A673 (cell line): Measurements from ENCODE around the gene CRHR1. TPM values are rescaled to one million over a fixed set of nuclear protein-coding genes. Genes with fewer than 3 reads are reported as not detected.

Source experiments
- BruUV-seq: library from RNA; stranded (reverse); fragments of 400-500 nt; replicated peaks from 2 replicates; lab custom pipeline; 2021; lab: Mats Ljungman, UMichigan
- CTCF ChIA-PET: fragments of 300-600 bp; sonication (Branson Sonifier 250); formaldehyde crosslinking; loops from one replicate; lab custom pipeline; 2022; ENCODE audit warnings: antibody characterized with exemption; lab: Charles Lee
- POLR2A ChIA-PET: fragments of 300-600 bp; sonication (Branson Sonifier 250); formaldehyde crosslinking; loops from one replicate; lab custom pipeline; 2022; ENCODE audit warnings: antibody characterized with exemption; ENCODE audit not compliant: low non-redundant PET; lab: Charles Lee
- DNase-seq: peaks from one replicate; pipeline ENCODE4 v3.0.0-alpha.2; 2015; ENCODE audit warnings: low spot score
- H3K27ac ChIP-seq: fragments of 200-600 bp; sonication (generic); 2 replicates; pipeline ENCODE4 v1.5.1; 2016; ENCODE audit warnings: mixed run types, low read depth, mild to moderate bottlenecking, mixed read lengths, antibody characterized with exemption, low read length; ENCODE audit not compliant: poor library complexity, severe bottlenecking
- H3K27me3 ChIP-seq: fragments of 200-600 bp; sonication (generic); replicated peaks from 2 replicates; pipeline ENCODE4 v1.6.1; 2017; ENCODE audit warnings: mixed run types, low read depth, mild to moderate bottlenecking, mixed read lengths, antibody characterized with exemption, low read length; ENCODE audit not compliant: insufficient read depth, poor library complexity
- H3K36me3 ChIP-seq: fragments of 200-600 bp; sonication (generic); 2 replicates; pipeline ENCODE4 v1.6.1; 2016; ENCODE audit warnings: mixed run types, mild to moderate bottlenecking, mixed read lengths, antibody characterized with exemption, low read length; ENCODE audit not compliant: insufficient read depth, poor library complexity, severe bottlenecking
- H3K4me1 ChIP-seq: fragments of 200-600 bp; sonication (generic); 2 replicates; pipeline ENCODE4 v1.6.1; 2017; ENCODE audit warnings: mixed run types, mild to moderate bottlenecking, mixed read lengths, antibody characterized with exemption, low read length; ENCODE audit not compliant: insufficient read depth, poor library complexity, severe bottlenecking
- H3K4me3 ChIP-seq: fragments of 200-600 bp; sonication (generic); 2 replicates; pipeline ENCODE4 v1.5.1; 2016; ENCODE audit warnings: low read depth, mixed run types, mild to moderate bottlenecking, mixed read lengths, low read length; ENCODE audit not compliant: poor library complexity, severe bottlenecking
- H3K9me3 ChIP-seq: fragments of 200-600 bp; sonication (generic); 2 replicates; pipeline ENCODE4 v1.6.1; 2016; ENCODE audit warnings: mixed run types, low read depth, mild to moderate bottlenecking, mixed read lengths, antibody characterized with exemption, low read length; ENCODE audit not compliant: poor library complexity, severe bottlenecking
- CTCF ChIP-seq: fragments of 300-800, 200-600 bp; sonication (generic); conservative IDR thresholded peaks from 2 replicates; pipeline ENCODE4 v1.5.1; 2017; ENCODE audit warnings: low read depth, mild to moderate bottlenecking, antibody characterized with exemption, low read length, moderate library complexity, mixed read lengths
- EZH2 ChIP-seq: fragments of 200-600 bp; sonication (generic); IDR thresholded peaks from 2 replicates; pipeline ENCODE4 v1.6.1; 2017; ENCODE audit warnings: borderline replicate concordance, low read depth, mild to moderate bottlenecking, mixed read lengths, antibody characterized with exemption, low read length; ENCODE audit not compliant: poor library complexity, severe bottlenecking
- intact Hi-C: fragments of 100-400 bp; cut with micrococcal nuclease; formaldehyde crosslinking; loops from one replicate; pipeline ENCODE4 v1.10.0; 2022; ENCODE audit not compliant: unreplicated experiment
- total RNA-seq: library from RNA; stranded (reverse); gene quantifications from 2 replicates; pipeline ENCODE4 v1.2.3, GENCODE V29; 2021

The CRHR1 gene
- total RNA-seq, 1 experiment from 2014 or later = not detected

DNA sequence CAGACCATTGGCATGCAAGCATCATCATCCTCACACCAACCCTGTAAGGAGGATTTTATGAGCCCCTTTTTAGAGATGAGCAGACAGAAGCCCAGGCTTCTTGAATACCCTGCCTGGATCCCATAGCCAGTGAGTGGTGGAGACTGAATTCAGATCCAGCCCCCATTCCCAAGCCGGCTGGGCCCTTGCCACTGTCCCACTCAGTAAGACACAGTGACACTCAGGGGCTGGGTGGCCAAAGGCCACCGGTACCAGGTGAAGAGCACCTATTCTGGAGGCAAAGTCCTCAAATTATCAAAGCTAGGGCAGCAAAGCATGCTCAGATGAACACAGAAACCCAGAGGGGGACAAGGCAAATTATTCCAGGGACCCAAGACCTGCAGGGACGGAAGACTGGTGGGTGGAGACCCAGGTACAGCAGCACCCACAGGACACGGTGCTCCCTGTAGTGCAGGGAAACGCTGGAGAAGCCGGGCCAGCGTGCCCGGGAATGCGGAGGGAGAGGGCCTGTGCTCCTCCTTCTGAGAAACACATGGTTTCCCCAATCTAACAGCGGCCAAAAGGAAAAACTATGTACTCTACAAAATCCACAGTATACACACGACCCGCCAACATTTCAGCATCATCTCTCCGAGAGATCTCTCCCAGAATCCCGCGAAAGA, 33.2 kb upstream of the CRHR1 start:
- H3K36me3 ChIP-seq = no peaks in the 10 kb centered on the region
- no peak overlapping the region for H3K4me3 ChIP-seq
- no peaks in the 10 kb centered on the region for H3K9me3 ChIP-seq
- no peak for TF ChIP-seq EZH2
- TF ChIP-seq CTCF = no peak
- ChIA-PET CTCF (no interaction called here), POLR2A (no interaction called here)
- no peak for DNase-seq
- BruUV-seq = no TSS peak
- H3K27ac ChIP-seq = no peak overlapping the region
- intact Hi-C loops = no loop called here
- H3K4me1 ChIP-seq = no peaks in the 10 kb centered on the region
- no peaks in the 10 kb centered on the region for H3K27me3 ChIP-seq

- no peaks in the 10 kb centered on the region for H3K36me3 ChIP-seq
- H3K9me3 ChIP-seq = no peaks in the 10 kb centered on the region
- ChIA-PET POLR2A (no interaction called here), CTCF (no interaction called here)
- H3K27me3 ChIP-seq = no peaks in the 10 kb centered on the region
- no peaks in the 10 kb centered on the region for H3K4me1 ChIP-seq
- H3K27ac ChIP-seq = no peak overlapping the region
- no TSS peak for BruUV-seq
- no peak for DNase-seq
- H3K4me3 ChIP-seq = no peak overlapping the region
- intact Hi-C loops = no loop called here
- no peak for TF ChIP-seq EZH2
- no peak for TF ChIP-seq CTCF
These were observed 32.7 kb upstream of the CRHR1 start for GRCh38 chr17:45751466-45751865.

GRCh38 chr17:45752246-45752645, 31.9 kb upstream of the CRHR1 start:
- Histone ChIP-seq H3K27me3 (no peaks in the 10 kb centered on the region), H3K36me3 (no peaks in the 10 kb centered on the region), H3K9me3 (no peaks in the 10 kb centered on the region), H3K27ac (no peak overlapping the region), H3K4me1 (no peaks in the 10 kb centered on the region), H3K4me3 (no peak overlapping the region)
- ChIA-PET CTCF (no interaction called here), POLR2A (no interaction called here)
- no TSS peak for BruUV-seq
- no peak for TF ChIP-seq EZH2
- no peak for TF ChIP-seq CTCF
- DNase-seq = no peak
- intact Hi-C loops = no loop called here
